ENCODE measurements around the gene PLCB3.

Gene PLCB3

GRCh38 chr11:64278576-64279190 is 27.4 kb downstream of the PLCB3 start:
- H3K4me3 ChIP-seq (replicated peaks; ENCODE audit: low read depth, low read length): no peak overlapping the region
- no peak for DNase-seq (ENCODE audit: low read depth)
- TF ChIP-seq CTCF (IDR thresholded peaks at IDR 0.05; ENCODE audit: low read length, missing control alignments): no peak

GRCh38 chr11:64281957-64282770 is 30.8 kb downstream of the PLCB3 start:
- H3K4me3 ChIP-seq (replicated peaks; ENCODE audit: low read depth, low read length): no peak overlapping the region
- DNase-seq (ENCODE audit: low read depth): no peak
- TF ChIP-seq CTCF (IDR thresholded peaks at IDR 0.05; ENCODE audit: low read length, missing control alignments): no peak

- H3K4me3 ChIP-seq (replicated peaks; ENCODE audit: low read depth, low read length): no peak overlapping the region
- DNase-seq (ENCODE audit: low read depth): no peak
- TF ChIP-seq CTCF (IDR thresholded peaks at IDR 0.05; ENCODE audit: low read length, missing control alignments): no peak
Measured at GRCh38 chr11:64283092-64283491, 31.8 kb downstream of the PLCB3 start.

GRCh38 chr11:64284048-64284961 is 33.0 kb downstream of the PLCB3 start, which contains the start of gene BAD:
Gene BAD (minus strand): TSS chr11:64284665. CDS start chr11:64284368, 297 bp downstream.
- H3K4me3 ChIP-seq (replicated peaks; ENCODE audit: low read depth, low read length): peak within 1 kb of the TSS; percentile 75
- TF ChIP-seq CTCF (IDR thresholded peaks at IDR 0.05; ENCODE audit: low read length, missing control alignments): no peak
- DNase-seq (ENCODE audit: low read depth): peak; percentile 91

- TF ChIP-seq CTCF (IDR thresholded peaks at IDR 0.05; ENCODE audit: low read length, missing control alignments): no peak
- peak; percentile 64 for DNase-seq (ENCODE audit: low read depth)
- H3K4me3 ChIP-seq (replicated peaks; ENCODE audit: low read depth, low read length): peak within 1 kb of the TSS; percentile 75
Measured at GRCh38 chr11:64284962-64285884, 33.9 kb downstream of the PLCB3 start, which contains the start of gene GPR137. Gene GPR137 (plus strand): TSS chr11:64285848. CDS start chr11:64286525, 677 bp downstream.
